NB4 (cell line): Measurements from ENCODE around the gene BRAT1.

Experiments used
- MAX ChIP-seq: IDR thresholded peaks from 2 replicates; pipeline ENCODE4 v1.6.1; 2011; ENCODE audit warnings: low read depth, low read length
- MYC ChIP-seq: IDR thresholded peaks from 2 replicates; pipeline ENCODE4 v1.6.1; 2011; ENCODE audit warnings: low read depth, low read length
- POLR2A ChIP-seq: IDR thresholded peaks from 2 replicates; pipeline ENCODE4 v1.6.1; 2011; ENCODE audit warnings: mild to moderate bottlenecking; ENCODE audit not compliant: insufficient read length; ENCODE audit errors: extremely low read depth
- TF ChIP-seq, protein P1 (sequence below): IDR thresholded peaks from one replicate; pipeline ENCODE4 v1.5.1; 2012; ENCODE audit warnings: low read depth, low read length

DNA sequence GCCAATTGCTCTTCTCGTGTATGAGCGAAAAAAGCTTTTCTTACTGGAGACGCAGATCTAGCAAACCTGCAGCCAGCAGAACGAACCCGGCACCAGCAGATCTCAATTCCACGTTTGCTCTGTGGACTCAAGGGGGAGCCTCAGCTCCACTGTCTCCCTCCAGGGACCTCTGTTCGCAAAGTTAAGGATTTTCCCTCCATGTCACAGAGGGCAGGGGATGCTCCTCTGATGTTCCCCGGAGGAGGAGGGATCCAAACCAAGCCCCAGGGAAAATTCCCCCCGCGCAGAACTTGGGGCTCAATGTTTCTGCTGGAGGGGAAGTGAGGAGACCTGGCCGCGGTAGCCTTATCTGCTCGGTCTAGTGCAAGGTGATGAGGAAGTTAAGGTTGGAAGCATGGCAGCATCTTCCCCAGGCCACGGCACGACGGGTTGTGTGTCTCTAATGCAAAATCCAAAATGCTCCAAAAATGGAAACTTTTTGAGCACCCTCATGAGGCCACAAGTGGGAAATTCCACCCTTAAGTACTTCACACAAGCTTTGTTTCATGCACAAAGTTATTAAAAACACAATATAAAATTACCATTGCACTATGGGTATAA is 12.5 kb upstream of the BRAT1 start:
- TF ChIP-seq, protein P1, sequence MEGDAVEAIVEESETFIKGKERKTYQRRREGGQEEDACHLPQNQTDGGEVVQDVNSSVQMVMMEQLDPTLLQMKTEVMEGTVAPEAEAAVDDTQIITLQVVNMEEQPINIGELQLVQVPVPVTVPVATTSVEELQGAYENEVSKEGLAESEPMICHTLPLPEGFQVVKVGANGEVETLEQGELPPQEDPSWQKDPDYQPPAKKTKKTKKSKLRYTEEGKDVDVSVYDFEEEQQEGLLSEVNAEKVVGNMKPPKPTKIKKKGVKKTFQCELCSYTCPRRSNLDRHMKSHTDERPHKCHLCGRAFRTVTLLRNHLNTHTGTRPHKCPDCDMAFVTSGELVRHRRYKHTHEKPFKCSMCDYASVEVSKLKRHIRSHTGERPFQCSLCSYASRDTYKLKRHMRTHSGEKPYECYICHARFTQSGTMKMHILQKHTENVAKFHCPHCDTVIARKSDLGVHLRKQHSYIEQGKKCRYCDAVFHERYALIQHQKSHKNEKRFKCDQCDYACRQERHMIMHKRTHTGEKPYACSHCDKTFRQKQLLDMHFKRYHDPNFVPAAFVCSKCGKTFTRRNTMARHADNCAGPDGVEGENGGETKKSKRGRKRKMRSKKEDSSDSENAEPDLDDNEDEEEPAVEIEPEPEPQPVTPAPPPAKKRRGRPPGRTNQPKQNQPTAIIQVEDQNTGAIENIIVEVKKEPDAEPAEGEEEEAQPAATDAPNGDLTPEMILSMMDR: peak; percentile 49
- TF ChIP-seq POLR2A (no peak), MYC (no peak), MAX (no peak)
